Activated naive CD8-positive, alpha-beta T cell treated with anti-CD3 and anti-CD28 coated beads for 36 hours (primary cell): ENCODE results near the gene C14orf180. TPM values are rescaled to one million over a fixed set of nuclear protein-coding genes. Genes with fewer than 3 reads are reported as not detected.
"Not testable (repeated sequence)": the region's sequence is repeated elsewhere in the genome, so short reads cannot be mapped to it uniquely, and the experiment has no call there.

Experiments used
- DNase-seq: peaks from one replicate; pipeline ENCODE4 v3.0.0; 2021
- H3K27ac Mint-ChIP-seq: one replicate; pipeline ENCODE4 v1.8.0; 2022; ENCODE audit warnings: mild to moderate bottlenecking, moderate library complexity, mixed read lengths
- H3K27me3 Mint-ChIP-seq: one replicate; pipeline ENCODE4 v1.8.0; 2022; ENCODE audit warnings: mild to moderate bottlenecking, mixed read lengths
- H3K36me3 Mint-ChIP-seq: one replicate; pipeline ENCODE4 v1.8.0; 2021; ENCODE audit warnings: mild to moderate bottlenecking, mixed read lengths
- H3K4me1 Mint-ChIP-seq: one replicate; pipeline ENCODE4 v1.8.0; 2021; ENCODE audit warnings: mixed read lengths
- H3K4me3 Mint-ChIP-seq: one replicate; pipeline ENCODE4 v1.8.0; 2022; ENCODE audit warnings: mild to moderate bottlenecking, moderate library complexity, mixed read lengths
- H3K9me3 Mint-ChIP-seq: one replicate; pipeline ENCODE4 v1.8.0; 2022; ENCODE audit warnings: mixed read lengths
- total RNA-seq, 2 experiments: library from RNA; stranded (reverse); gene quantifications; one replicate each; pipeline ENCODE4 v1.2.3, GENCODE V29; 2021

Gene C14orf180
- total RNA-seq, 2 experiments from 2014 or later: not detected

GRCh38 chr14:104577426-104577825 is 2.1 kb upstream of the C14orf180 start:
- H3K4me1 Mint-ChIP-seq: no peaks in the 10 kb centered on the region
- H3K36me3 Mint-ChIP-seq: no peaks in the 10 kb centered on the region
- no peaks in the 10 kb centered on the region for H3K27me3 Mint-ChIP-seq
- H3K4me3 Mint-ChIP-seq: no peak overlapping the region
- H3K27ac Mint-ChIP-seq: no peak overlapping the region
- no peak for DNase-seq
- H3K9me3 Mint-ChIP-seq: no peaks in the 10 kb centered on the region

- Mint-ChIP-seq H3K4me1 (no peaks in the 10 kb centered on the region), H3K4me3 (no peak overlapping the region), H3K27ac (no peak overlapping the region), H3K27me3 (no peaks in the 10 kb centered on the region), H3K9me3 (no peaks in the 10 kb centered on the region), H3K36me3 (no peaks in the 10 kb centered on the region)
- DNase-seq: no peak
These were observed 1.7 kb upstream of the C14orf180 start for GRCh38 chr14:104577847-104578301.

- H3K4me1 Mint-ChIP-seq: no peaks in the 10 kb centered on the region
- no peak overlapping the region for H3K27ac Mint-ChIP-seq
- no peaks in the 10 kb centered on the region for H3K27me3 Mint-ChIP-seq
- no peak for DNase-seq
- H3K4me3 Mint-ChIP-seq: no peak overlapping the region
- no peaks in the 10 kb centered on the region for H3K9me3 Mint-ChIP-seq
- H3K36me3 Mint-ChIP-seq: no peaks in the 10 kb centered on the region
These were observed 1.2 kb upstream of the C14orf180 start for GRCh38 chr14:104578321-104578720.

DNA sequence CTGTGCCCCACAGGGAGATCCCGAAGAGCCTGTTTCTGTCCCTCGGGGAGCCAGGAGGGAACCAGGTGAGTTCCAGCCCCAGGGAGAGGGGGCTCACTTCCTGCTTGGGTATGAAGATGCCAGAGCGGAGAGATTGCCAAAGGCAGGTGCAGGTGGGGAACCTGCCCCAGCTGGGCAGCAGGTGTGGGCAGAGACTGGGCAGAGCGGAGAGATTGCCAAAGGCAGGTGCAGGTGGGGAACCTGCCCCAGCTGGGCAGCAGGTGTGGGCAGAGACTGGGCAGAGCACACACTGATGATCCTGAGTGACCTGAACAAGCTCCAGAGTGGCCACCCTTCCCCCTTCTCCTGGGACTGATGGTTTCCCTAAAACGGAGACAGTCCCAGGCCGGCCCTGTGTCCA is 375 bp downstream of the C14orf180 start:
- H3K9me3 Mint-ChIP-seq, H3K27me3 Mint-ChIP-seq, DNase-seq, H3K27ac Mint-ChIP-seq, H3K4me3 Mint-ChIP-seq, H3K4me1 Mint-ChIP-seq, H3K36me3 Mint-ChIP-seq: not testable (repeated sequence)

GRCh38 chr14:104580961-104581360 is 1.4 kb downstream of the C14orf180 start:
- no peaks in the 10 kb centered on the region for H3K9me3 Mint-ChIP-seq
- DNase-seq: no peak
- no peaks in the 10 kb centered on the region for H3K36me3 Mint-ChIP-seq
- H3K4me3 Mint-ChIP-seq: no peak overlapping the region
- H3K4me1 Mint-ChIP-seq: no peaks in the 10 kb centered on the region
- H3K27me3 Mint-ChIP-seq: peaks cover 4% of the 10 kb centered on the region
- no peak overlapping the region for H3K27ac Mint-ChIP-seq

- no peak for DNase-seq
- Mint-ChIP-seq H3K27me3 (peaks cover 4% of the 10 kb centered on the region), H3K4me1 (no peaks in the 10 kb centered on the region), H3K9me3 (no peaks in the 10 kb centered on the region), H3K27ac (no peak overlapping the region), H3K4me3 (no peak overlapping the region), H3K36me3 (no peaks in the 10 kb centered on the region)
These were observed 2.0 kb downstream of the C14orf180 start for GRCh38 chr14:104581521-104581920.

DNA sequence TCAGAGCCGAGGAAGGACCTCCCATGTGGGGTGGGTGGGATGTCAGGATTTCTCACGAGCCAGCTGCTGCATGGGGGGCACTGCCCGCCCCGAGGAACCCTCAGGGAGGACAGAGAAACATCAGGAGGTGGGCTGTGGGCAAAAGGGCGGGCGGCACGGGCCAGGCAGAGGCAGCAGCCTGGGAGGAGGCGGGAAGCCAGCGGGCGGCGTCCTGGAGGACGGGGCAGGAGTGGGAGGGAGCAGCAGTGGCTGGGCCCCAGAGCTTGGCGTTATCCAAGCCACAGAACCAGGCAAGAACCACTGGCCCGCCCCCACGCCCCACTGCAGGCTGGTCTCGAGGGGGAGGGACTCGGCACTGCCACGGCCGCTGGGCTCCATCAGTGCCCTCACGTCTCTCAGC is 2.4 kb downstream of the C14orf180 start:
- no peaks in the 10 kb centered on the region for H3K4me1 Mint-ChIP-seq

GRCh38 chr14:104582662-104583061 is 3.1 kb downstream of the C14orf180 start:
- no peaks in the 10 kb centered on the region for H3K36me3 Mint-ChIP-seq
- no peak overlapping the region for H3K4me3 Mint-ChIP-seq
- no peak overlapping the region for H3K27ac Mint-ChIP-seq
- H3K4me1 Mint-ChIP-seq: no peaks in the 10 kb centered on the region
- peaks cover 4% of the 10 kb centered on the region for H3K27me3 Mint-ChIP-seq
- no peak for DNase-seq
- no peaks in the 10 kb centered on the region for H3K9me3 Mint-ChIP-seq

More for the DNA sequence above, 2.4 kb downstream of the C14orf180 start:
- no peak overlapping the region for H3K4me3 Mint-ChIP-seq
- H3K9me3 Mint-ChIP-seq: no peaks in the 10 kb centered on the region
- H3K27me3 Mint-ChIP-seq: peaks cover 4% of the 10 kb centered on the region
- H3K36me3 Mint-ChIP-seq: no peaks in the 10 kb centered on the region
- no peak overlapping the region for H3K27ac Mint-ChIP-seq
- DNase-seq: no peak

GRCh38 chr14:104583424-104584306 is 4.1 kb downstream of the C14orf180 start:
- Mint-ChIP-seq H3K9me3 (no peaks in the 10 kb centered on the region), H3K4me1 (no peaks in the 10 kb centered on the region), H3K36me3 (no peaks in the 10 kb centered on the region), H3K27me3 (peaks cover 4% of the 10 kb centered on the region), H3K4me3 (no peak overlapping the region), H3K27ac (no peak overlapping the region)
- DNase-seq: no peak

- DNase-seq: no peak
- Mint-ChIP-seq H3K9me3 (no peaks in the 10 kb centered on the region), H3K36me3 (no peaks in the 10 kb centered on the region), H3K4me1 (no peaks in the 10 kb centered on the region), H3K27me3 (peaks cover 4% of the 10 kb centered on the region), H3K4me3 (no peak overlapping the region), H3K27ac (no peak overlapping the region)
These were observed 5.0 kb downstream of the C14orf180 start for GRCh38 chr14:104584557-104584956.

DNA sequence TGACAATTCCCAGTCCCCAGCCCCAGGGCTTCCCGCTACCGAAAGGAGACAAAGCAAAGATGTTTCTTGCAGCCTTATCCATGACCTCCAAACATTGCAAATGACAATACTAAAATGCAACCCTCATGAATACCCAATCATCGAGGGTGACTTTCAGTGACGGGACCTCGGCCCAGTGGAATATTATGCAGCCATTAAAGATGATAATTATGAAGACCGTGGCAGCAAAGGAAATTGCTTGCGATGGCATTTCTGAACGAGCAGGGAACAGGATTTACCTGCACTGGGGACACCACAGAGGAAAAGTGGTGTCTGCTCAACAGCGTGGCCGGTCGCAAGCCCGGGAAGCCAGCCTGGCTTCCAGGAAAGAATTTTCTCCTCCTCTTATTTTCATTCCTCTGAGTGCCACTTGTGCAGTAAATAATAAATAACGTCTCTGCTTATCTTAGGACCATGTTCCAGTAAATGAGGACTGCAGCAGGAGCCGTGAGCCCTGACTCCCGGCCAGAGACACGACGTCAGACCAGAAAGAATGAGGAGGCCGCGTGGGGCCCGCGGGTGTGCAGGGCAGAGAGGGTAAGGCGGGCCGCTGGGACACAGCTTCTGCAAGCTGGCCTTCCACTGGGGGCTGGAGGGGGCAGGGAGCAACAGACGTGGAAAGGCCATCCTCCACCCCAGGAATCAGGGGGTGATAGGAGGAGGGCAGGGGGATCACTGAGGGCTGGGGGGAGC is 6.6 kb downstream of the C14orf180 start:
- H3K27ac Mint-ChIP-seq: no peak overlapping the region
- peaks cover 4% of the 10 kb centered on the region for H3K27me3 Mint-ChIP-seq
- H3K4me3 Mint-ChIP-seq: no peak overlapping the region
- H3K4me1 Mint-ChIP-seq: no peaks in the 10 kb centered on the region
- no peaks in the 10 kb centered on the region for H3K36me3 Mint-ChIP-seq
- H3K9me3 Mint-ChIP-seq: no peaks in the 10 kb centered on the region
- DNase-seq: no peak

DNA sequence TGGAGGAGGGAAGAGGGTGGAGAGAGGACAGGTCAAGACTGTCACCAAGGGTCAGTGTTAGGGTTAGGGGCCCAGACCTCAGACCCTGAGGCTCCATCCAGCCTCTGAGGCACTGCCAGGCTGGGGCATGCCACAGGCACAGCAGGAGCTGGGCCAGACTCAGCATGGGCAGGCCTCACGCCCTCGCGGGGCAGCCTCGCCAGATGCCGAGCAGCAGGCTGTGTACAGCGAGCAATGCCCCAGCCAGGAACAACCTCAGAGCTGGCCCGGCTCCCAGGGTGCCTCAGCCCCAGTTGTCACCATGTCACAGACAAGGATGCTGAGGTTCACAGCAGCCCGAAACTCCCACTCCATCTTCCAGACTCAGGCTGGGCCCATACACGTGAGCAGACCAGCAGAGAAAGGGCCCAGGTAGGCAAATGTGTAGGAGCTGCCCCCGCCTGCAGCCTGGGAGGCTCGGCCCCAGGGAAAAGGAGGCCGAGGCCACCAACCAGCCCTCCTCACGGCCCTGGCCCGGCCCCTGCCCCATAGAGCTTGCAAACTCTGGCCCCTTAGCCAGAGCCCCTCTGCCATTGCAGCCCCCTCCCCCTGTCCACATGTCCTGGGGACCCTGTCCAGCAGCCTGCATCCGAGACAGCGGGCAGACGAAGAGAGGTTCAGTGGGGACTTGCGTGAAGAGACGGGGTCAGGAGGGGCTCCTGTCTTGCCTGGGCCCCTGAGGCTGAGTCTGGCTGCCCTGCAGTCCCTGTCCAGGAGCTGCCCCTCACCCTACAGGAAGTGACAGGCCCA is 7.5 kb downstream of the C14orf180 start:
- Mint-ChIP-seq H3K9me3 (no peaks in the 10 kb centered on the region), H3K36me3 (no peaks in the 10 kb centered on the region), H3K4me1 (no peaks in the 10 kb centered on the region), H3K27me3 (peaks cover 4% of the 10 kb centered on the region), H3K4me3 (no peak overlapping the region), H3K27ac (no peak overlapping the region)
- no peak for DNase-seq

- Mint-ChIP-seq H3K27ac (no peak overlapping the region), H3K4me3 (no peak overlapping the region)
- DNase-seq: no peak
These were observed 8.1 kb downstream of the C14orf180 start for GRCh38 chr14:104587641-104588040.

DNA sequence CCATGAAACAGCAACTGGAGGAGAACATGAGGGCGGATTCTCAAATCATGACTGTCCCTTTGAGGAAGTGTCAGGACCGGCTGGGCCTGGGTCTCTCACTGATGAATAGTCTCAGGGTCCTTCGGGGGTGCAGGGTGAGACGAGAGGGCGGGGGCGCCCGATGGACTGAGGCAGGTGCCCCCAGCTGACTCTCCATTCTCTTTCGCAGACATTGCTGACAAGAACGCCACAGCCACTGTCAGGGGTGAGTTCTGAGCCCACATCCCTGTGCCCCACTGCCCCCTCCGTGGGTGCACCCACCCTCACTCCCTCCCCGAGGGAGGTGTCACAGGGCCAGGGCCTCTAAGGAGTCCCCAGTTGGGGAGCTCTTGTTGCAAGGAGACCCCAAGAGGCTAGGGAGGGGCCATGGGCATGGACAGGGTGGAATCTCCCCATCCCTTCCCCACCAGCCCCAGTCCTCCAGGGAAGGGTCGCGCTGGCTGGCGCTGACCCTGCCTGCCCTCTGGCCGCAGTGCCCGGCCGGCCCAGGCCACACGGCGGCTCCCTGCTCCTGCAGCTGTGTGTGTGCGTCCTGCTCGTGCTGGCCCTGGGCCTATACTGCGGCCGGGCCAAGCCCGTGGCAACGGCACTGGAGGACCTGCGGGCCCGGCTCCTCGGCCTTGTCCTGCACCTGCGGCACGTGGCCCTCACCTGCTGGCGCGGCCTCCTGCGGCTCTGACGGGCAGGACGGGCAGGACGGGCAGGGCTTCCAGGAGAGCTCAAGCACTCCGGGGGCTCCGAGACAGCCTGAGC is 8.7 kb downstream of the C14orf180 start:
- no peak for DNase-seq
- Mint-ChIP-seq H3K9me3 (no peaks in the 10 kb centered on the region), H3K27ac (no peak overlapping the region), H3K27me3 (peaks cover 4% of the 10 kb centered on the region), H3K36me3 (no peaks in the 10 kb centered on the region), H3K4me1 (no peaks in the 10 kb centered on the region), H3K4me3 (no peak overlapping the region)

More at GRCh38 chr14:104587641-104588040, 8.1 kb downstream of the C14orf180 start:
- Mint-ChIP-seq H3K4me1 (no peaks in the 10 kb centered on the region), H3K27me3 (peaks cover 4% of the 10 kb centered on the region), H3K36me3 (no peaks in the 10 kb centered on the region), H3K9me3 (no peaks in the 10 kb centered on the region)
